NCI-H146 treated with DMSO at 0.1 percent for 48 hours (cell line): Measurements from ENCODE around the gene DES.
"Not testable (repeated sequence)": the region's sequence is repeated elsewhere in the genome, so short reads cannot be mapped to it uniquely, and the experiment has no call there.

Source experiments
- DNase-seq: peaks from one replicate; lab custom pipeline; 2025; ENCODE audit not compliant: unreplicated experiment; lab: John Stamatoyannopoulos, UW

Gene DES

DNA sequence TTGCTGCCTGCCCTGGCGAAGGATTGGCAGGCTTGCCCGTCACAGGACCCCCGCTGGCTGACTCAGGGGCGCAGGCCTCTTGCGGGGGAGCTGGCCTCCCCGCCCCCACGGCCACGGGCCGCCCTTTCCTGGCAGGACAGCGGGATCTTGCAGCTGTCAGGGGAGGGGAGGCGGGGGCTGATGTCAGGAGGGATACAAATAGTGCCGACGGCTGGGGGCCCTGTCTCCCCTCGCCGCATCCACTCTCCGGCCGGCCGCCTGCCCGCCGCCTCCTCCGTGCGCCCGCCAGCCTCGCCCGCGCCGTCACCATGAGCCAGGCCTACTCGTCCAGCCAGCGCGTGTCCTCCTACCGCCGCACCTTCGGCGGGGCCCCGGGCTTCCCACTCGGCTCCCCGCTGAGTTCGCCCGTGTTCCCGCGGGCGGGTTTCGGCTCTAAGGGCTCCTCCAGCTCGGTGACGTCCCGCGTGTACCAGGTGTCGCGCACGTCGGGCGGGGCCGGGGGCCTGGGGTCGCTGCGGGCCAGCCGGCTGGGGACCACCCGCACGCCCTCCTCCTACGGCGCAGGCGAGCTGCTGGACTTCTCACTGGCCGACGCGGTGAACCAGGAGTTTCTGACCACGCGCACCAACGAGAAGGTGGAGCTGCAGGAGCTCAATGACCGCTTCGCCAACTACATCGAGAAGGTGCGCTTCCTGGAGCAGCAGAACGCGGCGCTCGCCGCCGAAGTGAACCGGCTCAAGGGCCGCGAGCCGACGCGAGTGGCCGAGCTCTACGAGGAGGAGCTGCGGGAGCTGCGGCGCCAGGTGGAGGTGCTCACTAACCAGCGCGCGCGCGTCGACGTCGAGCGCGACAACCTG lies at the start of gene DES:
DES (plus strand) TSS at position 223 of the 857 bp plus-strand sequence; CDS start at position 309, 86 bp downstream.
- no peak for DNase-seq

DNA sequence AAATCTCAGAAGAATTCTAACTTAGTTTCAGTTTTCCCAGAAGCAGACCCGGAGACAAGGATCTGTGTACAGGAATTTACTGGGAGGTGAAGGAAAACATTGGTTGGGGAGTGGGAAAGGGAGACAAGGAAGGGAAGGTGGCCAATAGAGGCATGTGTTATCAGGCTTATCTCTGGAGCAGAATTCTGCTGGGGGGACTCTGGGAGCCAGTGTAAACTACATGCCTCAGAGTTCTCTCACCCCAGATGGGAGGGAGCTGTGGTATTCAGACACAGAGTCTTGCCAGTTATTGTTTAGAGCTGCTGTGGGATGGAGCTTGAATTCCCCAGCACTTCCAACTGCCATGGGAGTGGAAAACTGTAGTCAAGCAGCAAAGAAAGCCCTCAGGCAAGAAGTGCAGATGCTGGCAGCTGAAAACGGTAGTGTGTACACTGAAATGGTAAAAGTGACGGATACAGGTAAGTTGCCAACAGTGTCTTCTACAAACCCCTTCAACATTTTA lies 49.4 kb upstream of the DES start:
- no peak for DNase-seq

DNA sequence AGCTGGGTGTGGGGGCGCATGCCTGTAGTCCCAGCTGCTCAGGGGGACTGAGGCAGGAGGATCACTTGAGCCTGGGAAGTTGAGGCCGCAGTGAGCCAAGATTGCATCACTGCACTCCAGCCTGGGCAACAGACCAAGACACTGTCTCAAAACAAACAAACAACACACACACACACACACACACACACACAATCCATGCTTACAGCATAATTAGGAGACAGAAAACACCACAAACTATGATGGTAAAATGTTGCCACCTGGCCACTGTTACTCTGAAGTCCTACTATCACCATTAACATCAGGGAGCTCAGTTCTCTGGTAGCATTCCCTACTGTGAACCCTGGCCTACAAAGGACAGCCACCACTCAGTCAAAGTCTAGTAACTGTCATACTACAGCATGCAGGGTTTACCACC lies 48.7 kb upstream of the DES start:
- DNase-seq = no peak

DNA sequence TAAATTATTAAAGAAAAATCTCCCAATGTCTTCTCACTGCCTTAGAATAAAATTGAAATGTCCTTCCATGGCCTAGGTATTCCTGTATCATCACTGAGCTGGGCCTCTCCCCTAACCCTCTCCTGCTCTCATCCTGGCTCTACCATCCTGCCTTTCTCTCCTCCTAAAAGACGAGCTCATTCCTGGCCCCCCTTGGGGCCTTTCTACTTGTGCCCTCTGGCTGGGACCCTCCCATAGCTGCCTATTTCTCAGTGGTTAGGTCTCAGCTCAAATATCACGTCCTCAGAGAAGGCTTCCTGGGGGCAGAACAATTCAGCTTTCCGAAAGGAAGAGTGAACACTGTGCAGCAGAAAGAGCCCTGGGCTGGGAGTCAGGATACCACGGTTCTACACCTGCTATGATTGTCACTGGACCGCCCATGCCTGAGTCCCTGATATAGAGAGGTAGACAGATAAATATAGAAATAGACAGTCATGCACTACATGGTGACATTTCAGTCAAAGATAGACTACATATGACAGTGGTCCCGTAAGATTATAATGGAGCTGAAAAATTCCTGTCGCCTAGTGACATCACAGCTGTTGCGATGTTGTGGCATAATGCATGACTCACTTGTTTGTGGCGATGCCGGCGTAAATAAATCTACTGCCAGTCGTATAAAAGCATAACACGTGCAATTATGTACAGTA lies 39.9 kb upstream of the DES start:
- DNase-seq = no peak

DNA sequence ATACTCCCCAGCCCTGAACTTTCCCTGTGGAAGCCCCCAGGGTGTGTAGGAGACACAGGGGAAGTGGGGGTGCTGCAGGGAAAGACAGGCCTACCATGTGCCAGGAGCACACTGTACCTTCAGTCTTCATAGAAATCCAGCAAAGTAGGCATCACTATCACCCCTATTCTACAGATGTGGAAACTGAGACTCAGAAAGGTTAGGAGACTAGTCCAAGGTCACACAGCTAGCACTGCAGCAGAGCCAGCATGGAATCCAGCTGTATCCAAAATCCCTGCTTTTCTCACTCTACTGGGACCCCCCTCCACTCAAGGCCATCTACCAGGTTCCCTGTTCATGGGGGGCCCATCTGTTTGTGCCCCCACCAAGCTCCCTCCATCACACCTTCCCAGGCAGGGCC lies 37.3 kb upstream of the DES start:
- DNase-seq = no peak

DNA sequence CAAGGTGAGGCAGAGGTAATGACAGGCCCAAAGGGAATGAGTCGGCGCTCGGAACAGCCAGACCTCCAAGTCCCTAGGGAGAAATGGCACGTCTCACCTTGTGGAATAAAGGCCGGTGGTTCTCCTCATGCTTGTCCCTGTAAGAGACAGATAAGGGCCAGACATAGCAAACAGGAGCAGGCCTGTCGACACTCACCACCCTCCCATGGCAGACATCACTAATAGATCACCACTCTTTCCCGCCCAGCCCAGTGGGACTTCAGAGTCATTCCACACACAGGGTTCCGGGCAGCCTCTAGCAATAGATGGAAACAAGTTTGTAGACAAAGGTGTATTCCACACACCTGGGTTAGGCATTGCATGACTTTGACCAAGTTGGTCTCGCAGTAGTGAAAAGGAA lies 36.7 kb upstream of the DES start:
- DNase-seq = no peak

DNA sequence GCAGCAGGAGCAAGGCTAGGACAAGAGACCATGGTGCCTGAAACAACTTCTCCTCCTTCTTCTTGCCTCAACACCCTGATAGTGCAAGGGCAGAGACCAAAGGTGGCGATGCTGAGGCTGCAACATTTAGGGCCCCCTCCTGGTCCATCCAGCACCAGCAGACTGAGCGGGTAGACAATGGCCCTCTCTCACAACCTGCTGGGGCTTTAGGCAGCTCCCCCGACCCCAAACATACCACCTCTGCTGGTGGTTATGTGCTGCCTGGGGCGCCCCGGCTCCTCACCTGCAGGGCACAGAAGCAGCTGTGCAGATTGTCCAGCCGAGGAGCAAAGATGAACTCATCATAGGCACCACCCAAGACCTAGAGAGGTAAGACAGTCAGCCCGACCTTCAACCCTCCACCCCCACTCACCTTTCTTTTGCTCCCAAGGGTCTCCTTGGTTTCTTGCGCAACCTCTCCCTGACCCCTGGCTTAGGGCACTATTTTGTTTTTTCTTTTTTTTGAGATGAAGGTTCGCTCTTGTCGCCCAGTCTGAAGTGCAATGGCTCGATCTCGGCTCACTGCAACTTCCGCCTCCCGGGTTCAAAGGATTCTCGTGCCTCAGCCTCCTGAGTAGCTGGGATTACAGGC lies 34.0 kb upstream of the DES start:
- no peak for DNase-seq

DNA sequence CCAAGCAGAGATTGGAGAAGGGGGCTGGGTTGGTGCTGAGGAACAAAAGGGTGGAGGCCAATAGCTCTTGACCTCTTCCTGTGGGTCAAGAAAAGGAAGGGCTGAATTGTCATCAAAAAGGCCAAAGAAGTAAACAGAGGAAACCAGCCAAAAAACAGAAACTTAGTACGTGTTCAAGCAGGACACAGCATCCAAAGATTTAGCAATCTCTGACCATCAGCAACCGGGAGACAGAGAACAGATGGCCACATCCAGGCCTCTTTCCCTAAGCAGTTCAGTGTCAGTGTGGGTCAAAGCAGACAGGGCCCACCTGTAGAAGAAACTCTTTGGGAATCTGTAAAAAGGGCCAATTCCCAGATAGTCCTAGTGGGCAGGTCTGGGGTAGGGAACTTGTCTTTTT lies 33.3 kb upstream of the DES start:
- DNase-seq = no peak

DNA sequence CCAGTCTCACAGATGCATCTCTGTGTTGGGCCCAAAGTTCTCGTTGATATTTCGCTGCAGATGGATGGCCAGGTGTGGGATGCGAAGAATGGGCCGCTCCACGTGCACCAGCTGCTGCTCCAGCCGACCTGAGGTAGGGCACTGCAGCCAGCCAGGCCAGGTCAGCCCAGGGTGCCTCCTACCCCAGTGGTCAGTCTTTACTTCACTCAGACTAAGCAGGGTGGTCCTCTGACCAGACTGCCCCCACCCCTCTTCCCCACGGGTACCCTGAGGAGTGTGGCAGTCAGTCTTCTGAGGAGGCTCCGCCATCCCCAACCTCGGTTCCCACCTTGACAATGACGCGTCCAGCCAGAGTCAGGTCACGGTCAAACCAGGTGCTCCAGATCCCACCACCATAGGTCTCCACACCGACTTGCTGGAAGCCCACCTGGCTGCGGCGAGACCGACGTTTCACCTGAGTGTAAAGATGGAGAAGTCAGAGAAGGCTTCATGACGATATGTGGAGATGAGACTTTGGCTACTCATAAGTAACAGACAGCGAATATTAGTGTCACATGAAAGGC lies 32.1 kb upstream of the DES start:
- DNase-seq = no peak

DNA sequence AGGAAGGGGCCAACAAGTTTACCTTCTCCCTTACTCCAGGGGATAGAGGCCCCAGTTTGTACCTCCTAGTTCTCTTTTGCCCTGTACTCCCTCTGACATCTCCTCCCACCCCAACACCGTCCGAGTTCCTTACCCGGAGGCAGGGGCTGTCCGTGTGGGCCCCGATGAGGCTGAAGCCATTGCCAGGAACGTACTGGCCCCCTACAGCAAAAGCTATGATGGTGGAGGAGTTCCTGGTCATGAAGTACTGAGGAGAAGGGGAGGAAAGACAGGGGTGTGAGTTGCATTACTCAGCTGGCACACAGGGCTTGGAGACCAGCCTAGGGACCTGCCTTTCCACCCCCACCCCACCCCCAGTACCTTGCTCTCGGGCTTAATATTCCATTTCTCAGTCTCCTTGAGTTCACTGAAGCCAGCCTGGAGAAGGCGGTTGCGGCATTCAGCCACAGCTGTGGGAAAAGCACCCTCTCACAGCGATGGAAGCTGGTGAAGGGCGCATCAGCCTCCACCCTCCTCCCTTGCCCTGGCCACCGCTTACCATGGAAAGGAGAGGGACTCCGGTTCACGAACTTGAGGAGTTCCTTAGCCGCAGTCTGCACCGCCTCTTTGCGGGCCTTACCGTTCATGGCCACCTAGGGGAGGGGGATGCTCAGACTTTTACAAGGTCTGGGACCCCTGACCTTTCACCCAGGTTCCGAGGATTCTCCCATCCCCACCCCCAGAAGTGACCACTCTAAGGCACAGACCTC lies 31.5 kb upstream of the DES start:
- no peak for DNase-seq

DNA sequence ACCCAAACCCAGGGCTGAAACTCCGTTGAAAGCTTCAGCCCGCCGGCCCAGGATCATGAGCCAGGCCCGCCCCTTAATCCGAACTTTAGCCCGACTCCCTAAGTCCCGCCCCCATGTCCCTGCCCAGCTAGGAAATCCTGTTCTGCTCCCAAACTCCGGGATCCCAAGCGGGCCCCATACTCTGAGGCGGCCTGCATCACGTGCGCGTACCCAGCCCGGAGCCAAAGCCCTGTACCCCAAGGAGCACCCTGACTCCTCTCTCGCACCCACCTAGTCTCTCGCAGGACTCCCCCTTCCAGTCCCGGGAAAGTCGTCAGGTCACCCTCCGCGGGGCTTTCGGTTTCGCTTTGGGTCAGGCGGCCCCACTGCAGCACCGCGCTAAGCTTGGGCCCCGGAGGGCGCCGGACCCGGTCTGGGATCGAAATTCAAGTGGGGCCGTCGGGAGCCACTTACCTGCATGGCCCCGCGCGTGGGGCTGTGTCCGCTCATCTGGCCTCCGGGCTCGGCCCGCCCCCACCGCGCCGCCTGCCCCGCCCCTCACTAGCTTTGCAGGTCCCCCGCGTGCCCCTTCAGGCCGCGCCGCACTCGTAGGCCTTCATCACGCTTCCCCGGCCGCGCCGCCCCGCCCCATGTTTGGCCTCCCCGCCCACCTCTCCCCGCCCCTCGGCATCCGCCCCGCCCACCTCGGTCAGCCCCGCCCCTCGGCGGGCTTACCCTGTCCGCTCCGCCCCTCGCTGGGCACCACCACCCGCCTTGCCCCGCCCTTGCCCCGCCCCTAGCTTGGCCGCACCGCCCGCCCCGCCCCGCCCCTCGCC lies 30.7 kb upstream of the DES start, which contains the start of gene DNPEP:
DNPEP (minus strand) TSS at position 607 of the 815 bp plus-strand sequence; CDS start at position 489, 118 bp downstream.
- DNase-seq = peak; percentile 49

DNA sequence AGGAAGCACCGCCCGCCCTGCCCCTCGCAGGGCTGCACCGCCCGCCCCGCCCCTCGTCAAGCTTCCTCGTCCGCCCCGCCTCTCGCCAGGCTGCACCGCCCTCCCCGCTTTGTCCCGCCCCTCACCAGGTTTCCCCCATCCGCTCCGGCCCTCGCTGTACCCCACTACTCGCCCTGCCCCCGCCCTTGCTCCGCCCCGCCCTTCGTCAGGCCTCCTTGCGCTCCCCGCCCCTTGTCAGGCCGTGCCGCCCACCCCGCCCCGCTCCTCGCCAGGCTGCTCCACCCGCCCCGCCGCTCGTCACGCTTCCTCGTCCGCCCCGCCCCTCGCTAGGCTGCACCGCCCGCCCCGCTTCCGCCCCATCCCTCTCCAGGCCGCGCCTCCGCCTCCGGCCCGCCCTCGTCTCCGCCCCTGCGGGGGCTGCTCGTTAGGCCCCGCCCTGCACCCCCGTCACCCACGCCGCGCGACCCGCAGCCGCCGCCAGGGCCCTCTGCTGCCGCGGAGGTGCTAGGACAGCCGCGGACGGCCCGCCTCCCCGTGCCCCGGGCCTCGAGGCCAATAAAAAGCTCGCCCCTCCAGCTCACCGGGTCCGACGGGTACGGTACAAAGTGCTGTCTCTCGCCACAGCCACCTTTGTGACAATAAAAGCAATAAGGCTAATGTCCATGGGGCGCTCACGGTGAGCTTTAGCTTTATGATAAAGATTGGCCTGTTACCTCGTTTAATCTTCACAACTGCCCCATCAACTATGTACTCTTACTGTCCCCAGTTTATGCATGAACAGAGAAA lies 29.9 kb upstream of the DES start:
- DNase-seq = peak; percentile 81

DNA sequence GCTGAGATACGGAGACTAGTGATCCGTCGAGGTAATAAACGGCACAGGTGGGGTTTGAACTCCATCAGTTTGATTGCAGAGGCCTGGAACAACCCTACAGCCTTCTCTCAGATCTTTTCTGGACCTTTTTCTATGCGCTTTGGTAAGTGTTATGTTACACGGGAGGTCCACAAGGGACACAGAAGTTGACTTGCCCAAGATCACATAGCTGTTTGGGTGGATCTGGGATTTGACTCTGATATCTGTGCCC lies 29.3 kb upstream of the DES start:
- no peak for DNase-seq

DNA sequence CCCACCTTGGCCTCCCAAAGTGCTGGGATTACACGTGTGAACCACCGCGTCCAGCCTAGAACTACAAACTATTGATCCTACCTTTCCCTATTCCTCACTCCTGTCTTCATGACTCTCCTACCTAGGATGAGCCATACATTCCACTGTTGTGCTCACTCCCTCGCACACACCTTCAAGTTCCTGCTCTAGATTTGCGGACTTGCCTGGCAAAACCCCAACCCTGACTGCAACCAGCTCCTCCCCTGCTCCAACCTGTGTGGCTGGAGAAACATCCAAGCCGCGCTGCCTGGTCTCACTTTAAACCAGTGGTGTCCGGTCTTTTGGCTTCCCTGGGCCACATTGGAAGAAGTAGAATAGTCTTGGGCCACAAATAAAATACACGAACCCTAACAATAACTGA lies 25.4 kb upstream of the DES start:
- no peak for DNase-seq

DNA sequence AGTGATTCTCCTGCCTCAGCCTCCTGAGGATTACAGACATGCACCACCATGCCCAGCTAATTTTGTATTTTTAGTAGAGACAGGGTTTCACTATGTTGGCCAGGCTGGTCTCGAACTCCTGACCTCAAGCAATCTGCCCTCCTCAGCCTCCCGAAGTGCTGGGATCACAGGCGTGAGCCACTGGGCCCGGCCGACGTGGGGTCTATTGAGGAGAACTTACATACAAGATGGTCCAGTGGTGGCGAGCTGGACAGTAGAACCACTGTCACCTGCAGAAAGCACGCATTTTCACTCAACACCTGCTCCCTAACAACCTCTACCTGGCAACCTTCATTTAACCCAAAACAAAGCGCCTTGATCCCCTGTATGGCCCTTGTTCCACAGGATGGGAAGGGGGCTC lies 23.1 kb upstream of the DES start:
- not testable (repeated sequence) for DNase-seq

DNA sequence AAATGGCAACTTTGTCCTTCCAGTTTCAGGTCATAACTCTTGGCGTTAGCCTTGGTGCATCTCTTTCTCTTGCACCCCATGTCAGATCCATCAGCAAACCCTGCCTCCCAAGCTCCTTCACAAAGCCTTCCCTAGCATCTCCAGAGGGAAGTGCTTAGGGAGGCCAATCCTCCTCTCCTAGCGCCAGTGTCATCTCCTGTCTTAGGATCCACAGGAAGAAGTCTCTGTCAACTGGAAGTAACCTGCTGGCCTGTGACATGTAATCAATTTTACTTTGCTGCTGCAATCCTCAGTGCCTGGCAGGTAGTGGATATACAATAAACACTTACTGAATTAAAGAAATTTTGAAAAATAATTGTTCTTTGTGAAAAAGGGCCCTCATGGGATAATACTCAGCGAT lies 22.6 kb upstream of the DES start:
- DNase-seq = no peak

DNA sequence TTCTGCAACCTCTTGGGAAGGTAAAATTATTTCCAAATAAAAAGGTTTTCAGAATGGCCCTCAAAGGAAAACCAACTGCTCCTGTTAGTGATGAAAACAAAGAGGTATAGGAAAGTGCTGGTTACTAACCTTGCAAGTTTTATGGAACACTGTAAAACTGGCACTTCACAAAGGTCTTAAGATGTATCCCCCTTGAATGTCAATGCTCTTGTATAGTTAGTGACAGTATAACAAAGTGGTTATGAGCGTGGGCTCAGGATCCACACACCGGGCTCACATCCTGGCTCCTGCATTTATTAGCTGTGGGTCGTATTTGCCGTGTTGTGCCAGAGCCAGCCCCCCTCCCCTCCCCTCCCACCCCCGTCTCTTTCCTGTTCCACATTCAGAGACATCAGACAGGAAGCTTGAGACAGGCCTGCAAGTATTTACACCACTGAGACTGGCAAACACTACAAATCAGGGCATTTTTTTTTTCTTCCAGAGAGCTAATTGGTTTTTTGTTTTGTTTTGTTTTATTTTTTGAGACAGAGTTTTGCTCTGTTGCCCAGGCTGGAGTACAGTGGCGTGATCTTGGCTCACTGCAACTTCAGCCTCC lies 21.2 kb upstream of the DES start:
- no peak for DNase-seq

DNA sequence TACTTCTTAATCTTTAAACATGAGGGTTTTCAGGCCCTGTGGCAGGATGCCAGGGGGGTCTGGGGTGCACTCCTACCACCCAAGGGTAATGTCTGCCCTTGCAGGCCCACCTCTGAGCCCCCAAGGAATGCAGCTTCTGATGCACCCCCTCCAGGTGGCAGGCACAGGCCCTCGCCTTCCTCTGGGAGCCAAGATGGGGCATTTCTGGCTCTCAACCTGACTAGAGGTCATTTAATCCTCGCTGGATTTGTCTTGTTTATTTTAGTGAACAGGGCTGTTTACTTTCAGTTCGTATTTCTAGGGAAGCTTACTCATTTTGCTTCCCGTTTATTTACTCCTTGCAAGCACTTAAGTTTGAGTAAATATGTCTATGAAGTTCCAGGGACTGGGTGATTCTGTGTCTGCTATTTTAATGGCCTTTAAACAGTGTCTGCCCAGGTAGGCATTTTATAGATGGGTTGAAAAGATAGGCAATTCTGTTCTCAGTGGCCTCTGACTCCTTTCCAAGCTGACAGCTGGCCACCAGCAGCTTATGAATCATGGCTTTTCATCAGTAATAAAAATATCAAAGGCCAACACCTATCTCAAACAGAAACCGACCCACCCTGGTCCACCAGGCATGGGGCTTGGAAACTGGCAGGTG lies 19.3 kb upstream of the DES start:
- DNase-seq = peak; percentile 55
